RWPE2 (cell line): ENCODE results near the gene ALKBH4.

Experiments
- ATAC-seq: fragments of 200-7000 bp; cut with Tn5 transposase; 3 replicates; pipeline ENCODE4 v1.9.1; 2021; ENCODE audit warnings: low read depth
- DNase-seq: peaks from one replicate; pipeline ENCODE4 v3.0.0-alpha.2; 2020; ENCODE audit warnings: low spot score
- H3K27ac ChIP-seq: fragments of 450-650 bp; 2 replicates; pipeline ENCODE4 v1.5.1; 2017; ENCODE audit warnings: mild to moderate bottlenecking; ENCODE audit not compliant: poor library complexity, severe bottlenecking
- H3K27me3 ChIP-seq: fragments of 250-450 bp; sonication (Bioruptor Pico); 2 replicates; pipeline ENCODE4 v1.5.1; 2021; ENCODE audit warnings: mild to moderate bottlenecking, moderate library complexity; ENCODE audit not compliant: insufficient read depth, poor library complexity, severe bottlenecking
- H3K36me3 ChIP-seq: fragments of 250-450 bp; sonication (Bioruptor Pico); 2 replicates; pipeline ENCODE4 v1.5.1; 2020; ENCODE audit warnings: low read depth, mild to moderate bottlenecking, moderate library complexity
- H3K4me1 ChIP-seq: fragments of 250-450 bp; sonication (Bioruptor Pico); 2 replicates; pipeline ENCODE4 v1.5.1; 2021; ENCODE audit warnings: mild to moderate bottlenecking, moderate library complexity; ENCODE audit not compliant: insufficient read depth, poor library complexity, severe bottlenecking
- H3K4me3 ChIP-seq: fragments of 250-450 bp; sonication (Bioruptor Pico); 2 replicates; pipeline ENCODE4 v1.5.1; 2021; ENCODE audit warnings: mild to moderate bottlenecking, moderate library complexity; ENCODE audit not compliant: severe bottlenecking
- H3K9me3 ChIP-seq: fragments of 250-450 bp; sonication (Bioruptor Pico); 2 replicates; pipeline ENCODE4 v1.5.1; 2021; ENCODE audit warnings: mild to moderate bottlenecking, moderate library complexity; ENCODE audit not compliant: severe bottlenecking
- TF ChIP-seq, protein P1 (sequence below): fragments of 450-650 bp; IDR thresholded peaks from one replicate; pipeline ENCODE4 v1.5.1; 2017; ENCODE audit warnings: mild to moderate bottlenecking, moderate library complexity; ENCODE audit not compliant: poor library complexity, severe bottlenecking

Gene ALKBH4

DNA sequence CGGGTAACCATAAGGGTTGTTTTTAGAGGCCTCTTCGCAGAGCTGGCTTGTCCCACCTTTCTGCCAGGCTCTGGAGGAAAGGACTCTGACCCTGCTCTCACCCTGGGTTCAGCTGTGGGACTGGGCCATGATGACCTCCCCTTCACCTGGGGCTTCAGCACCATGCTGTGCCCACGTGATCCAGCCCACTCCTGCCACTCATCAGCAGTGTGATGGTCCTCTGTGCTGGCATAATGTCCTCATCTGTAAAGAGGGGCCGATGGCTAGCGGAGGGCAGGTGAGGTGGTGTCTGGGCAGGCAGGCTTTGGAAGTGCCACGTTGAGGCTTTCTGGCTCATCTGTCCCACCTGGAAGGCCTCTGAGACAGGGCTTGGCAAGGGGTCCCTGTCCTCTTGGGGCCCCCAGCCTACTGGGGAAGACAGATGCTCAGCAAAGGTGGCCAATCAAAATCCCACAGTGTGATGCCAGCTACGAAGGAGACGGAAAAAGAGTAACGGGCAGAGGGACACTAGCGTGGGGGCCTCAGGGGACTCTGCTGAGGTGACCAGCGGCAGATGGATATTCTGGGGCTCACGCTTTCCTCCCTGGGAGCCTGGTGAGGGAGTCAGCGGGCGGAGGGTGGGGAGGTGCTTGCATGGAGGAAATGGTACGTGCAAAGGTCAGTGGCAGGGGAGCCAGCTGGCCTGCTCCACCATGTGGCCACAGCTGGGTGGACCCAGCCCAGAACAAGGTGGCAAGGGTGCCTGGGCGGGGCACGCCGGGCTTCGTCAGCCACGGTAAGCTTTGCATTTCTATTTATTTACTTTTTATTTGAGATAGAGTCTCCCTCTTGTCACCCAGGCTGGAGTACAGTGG is 5.5 kb upstream of the ALKBH4 start:
- Histone ChIP-seq H3K4me1 (no peaks in the 10 kb centered on the region), H3K36me3 (peaks cover 25% of the 10 kb centered on the region), H3K9me3 (no peaks in the 10 kb centered on the region), H3K27ac (no peak overlapping the region), H3K4me3 (no peak overlapping the region), H3K27me3 (no peaks in the 10 kb centered on the region)
- ATAC-seq = no peak
- TF ChIP-seq, protein P1, sequence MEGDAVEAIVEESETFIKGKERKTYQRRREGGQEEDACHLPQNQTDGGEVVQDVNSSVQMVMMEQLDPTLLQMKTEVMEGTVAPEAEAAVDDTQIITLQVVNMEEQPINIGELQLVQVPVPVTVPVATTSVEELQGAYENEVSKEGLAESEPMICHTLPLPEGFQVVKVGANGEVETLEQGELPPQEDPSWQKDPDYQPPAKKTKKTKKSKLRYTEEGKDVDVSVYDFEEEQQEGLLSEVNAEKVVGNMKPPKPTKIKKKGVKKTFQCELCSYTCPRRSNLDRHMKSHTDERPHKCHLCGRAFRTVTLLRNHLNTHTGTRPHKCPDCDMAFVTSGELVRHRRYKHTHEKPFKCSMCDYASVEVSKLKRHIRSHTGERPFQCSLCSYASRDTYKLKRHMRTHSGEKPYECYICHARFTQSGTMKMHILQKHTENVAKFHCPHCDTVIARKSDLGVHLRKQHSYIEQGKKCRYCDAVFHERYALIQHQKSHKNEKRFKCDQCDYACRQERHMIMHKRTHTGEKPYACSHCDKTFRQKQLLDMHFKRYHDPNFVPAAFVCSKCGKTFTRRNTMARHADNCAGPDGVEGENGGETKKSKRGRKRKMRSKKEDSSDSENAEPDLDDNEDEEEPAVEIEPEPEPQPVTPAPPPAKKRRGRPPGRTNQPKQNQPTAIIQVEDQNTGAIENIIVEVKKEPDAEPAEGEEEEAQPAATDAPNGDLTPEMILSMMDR = no peak
- DNase-seq = peak; percentile 57

DNA sequence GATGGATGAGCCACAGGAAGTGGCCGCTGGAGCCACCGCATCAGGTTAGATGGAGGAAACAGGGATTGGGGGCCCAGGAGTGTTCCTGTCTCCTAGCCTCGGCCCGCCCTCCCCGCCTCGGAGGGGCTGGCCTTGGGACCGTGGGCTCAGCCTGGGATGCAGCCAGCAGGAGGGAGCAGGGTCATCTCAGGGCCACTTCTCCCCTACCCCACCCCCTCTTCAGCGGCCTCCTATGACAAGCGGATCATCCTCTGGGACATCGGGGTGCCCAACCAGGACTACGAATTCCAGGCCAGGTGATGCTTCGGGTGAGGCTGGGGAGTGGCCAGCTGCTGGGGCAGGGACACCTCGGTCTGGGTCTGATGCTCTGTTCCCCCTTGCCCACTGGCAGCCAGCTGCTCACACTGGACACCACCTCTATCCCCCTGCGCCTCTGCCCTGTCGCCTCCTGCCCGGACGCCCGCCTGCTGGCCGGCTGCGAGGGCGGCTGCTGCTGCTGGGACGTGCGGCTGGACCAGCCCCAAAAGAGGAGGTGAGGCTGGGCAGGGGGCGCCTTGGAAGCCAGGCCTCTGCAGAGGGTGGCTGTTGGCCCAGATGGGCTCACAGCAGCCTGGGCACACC is 4.8 kb upstream of the ALKBH4 start:
- Histone ChIP-seq H3K27me3 (no peaks in the 10 kb centered on the region), H3K4me1 (no peaks in the 10 kb centered on the region), H3K9me3 (no peaks in the 10 kb centered on the region), H3K4me3 (no peak overlapping the region), H3K27ac (no peak overlapping the region), H3K36me3 (peaks cover 25% of the 10 kb centered on the region)
- DNase-seq = peak; percentile 45
- no peak for ATAC-seq
- TF ChIP-seq, protein P1 = no peak

DNA sequence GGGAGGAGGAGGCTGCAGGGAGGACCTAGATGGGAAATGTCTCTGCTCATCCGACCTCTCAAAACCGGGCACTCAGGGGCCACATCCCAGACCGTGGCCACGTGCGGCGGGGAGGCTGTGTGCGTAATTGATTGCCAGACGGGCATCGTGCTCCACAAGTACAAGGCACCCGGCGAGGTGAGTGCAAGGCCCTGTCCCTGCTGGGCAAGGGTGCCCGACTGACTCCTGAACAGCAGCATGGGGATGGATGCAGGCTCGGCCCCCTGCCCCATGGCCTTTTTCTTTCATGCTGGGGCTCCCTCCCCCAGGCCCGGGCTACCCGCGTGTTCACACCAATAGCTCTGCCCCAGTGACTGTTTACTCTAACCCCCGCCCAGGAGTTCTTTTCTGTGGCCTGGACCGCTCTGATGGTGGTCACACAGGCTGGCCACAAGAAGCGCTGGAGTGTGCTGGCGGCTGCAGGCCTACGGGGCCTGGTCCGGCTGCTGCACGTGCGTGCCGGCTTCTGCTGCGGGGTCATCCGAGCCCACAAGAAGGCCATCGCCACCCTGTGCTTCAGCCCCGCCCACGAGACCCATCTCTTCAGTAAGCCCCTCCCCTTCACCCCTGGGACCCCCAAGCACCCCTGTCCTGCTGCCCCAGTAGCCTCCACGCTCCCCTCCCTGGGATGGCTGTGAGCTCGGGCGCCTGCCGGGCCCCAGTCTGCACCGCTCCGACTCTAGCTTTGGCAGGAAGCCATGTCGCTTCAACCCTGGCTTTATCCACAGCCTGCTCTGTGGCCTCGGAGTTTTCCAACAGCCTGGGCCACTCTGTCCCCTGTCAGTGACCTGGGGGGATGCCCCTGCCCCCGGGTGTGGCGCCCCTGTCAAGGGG is 4.1 kb upstream of the ALKBH4 start:
- DNase-seq = peak; percentile 63
- H3K4me1 ChIP-seq = no peaks in the 10 kb centered on the region

DNA sequence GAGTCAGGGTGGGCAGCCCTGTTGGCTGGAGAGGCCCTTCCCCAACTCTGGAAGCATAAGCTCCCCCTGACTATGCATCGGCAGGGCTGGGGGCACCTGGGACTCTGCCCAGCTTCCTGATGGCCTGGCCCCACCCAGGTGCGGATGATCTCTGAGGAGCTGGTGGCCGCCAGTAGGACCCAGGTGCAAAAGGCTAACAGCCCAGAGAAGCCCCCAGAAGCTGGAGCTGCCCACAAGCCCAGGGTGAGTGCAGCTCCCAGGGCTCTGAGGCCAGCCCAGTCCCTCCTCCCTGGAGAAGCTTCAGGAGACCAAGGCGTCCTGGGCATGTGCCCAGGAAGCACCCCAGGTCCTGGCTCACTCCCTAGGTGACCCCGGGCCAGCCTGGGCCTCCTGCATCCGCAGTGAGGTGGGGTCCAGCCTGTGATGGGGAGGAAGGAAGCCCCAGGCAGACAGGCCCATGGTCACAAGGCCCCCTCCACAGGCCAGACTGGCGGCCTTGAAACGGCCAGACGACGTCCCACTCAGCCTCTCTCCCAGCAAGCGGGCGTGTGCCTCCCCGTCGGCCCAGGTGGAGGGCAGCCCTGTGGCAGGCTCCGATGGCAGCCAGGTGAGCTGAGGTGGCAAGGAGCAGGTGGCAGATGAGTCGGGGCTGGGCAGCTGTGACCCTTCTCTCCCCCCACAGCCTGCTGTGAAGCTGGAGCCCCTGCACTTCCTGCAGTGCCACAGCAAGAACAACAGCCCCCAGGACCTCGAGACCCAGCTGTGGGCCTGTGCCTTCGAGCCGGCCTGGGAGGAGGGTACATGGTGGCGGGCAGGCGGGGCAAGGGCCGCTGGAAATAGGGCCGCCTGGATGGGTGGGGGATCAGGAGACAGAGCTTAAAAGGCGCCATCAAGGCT is 3.2 kb upstream of the ALKBH4 start:
- DNase-seq (peak; percentile 45), ATAC-seq (no peak)
- no peak overlapping the region for H3K4me3 ChIP-seq
- no peaks in the 10 kb centered on the region for H3K9me3 ChIP-seq
- H3K27ac ChIP-seq = no peak overlapping the region
- TF ChIP-seq, protein P1 = no peak
- no peaks in the 10 kb centered on the region for H3K27me3 ChIP-seq
- H3K36me3 ChIP-seq = peaks cover 18% of the 10 kb centered on the region
- no peaks in the 10 kb centered on the region for H3K4me1 ChIP-seq

More for the DNA sequence above, 4.1 kb upstream of the ALKBH4 start:
- Histone ChIP-seq H3K27me3 (no peaks in the 10 kb centered on the region), H3K27ac (no peak overlapping the region), H3K36me3 (peaks cover 25% of the 10 kb centered on the region), H3K9me3 (no peaks in the 10 kb centered on the region), H3K4me3 (no peak overlapping the region)
- ATAC-seq = no peak
- TF ChIP-seq, protein P1 = no peak
